Heart right ventricle (tissue), 16 donors: ENCODE data around the gene MYCL. TPM values are rescaled to one million over a fixed set of nuclear protein-coding genes. Genes with fewer than 3 reads are reported as not detected.
"Not testable (repeated sequence)": the region's sequence is repeated elsewhere in the genome, so short reads cannot be mapped to it uniquely, and the experiment has no call there.

Experiments used
- ATAC-seq, 8 donors: fragments of 200-7000 bp; cut with Tn5 transposase; one replicate each; pipeline ENCODE4 v1.9.1; 2020; ENCODE audit warnings: mild to moderate bottlenecking in 8 of 8, moderate library complexity in 8 of 8, moderate number of reproducible peaks in 1 of 8
- DNase-seq, 2 donors: peaks; one replicate each; pipeline ENCODE4 v3.0.0-alpha.2; 2020
- H3K27ac ChIP-seq, 10 donors: fragments of 200-600 bp; sonication (generic) in 2 of 10; one replicate each; pipeline versions ENCODE4 v1.5.0 to v1.8.0; 2020 to 2022; ENCODE audit warnings: mild to moderate bottlenecking in 3 of 10
- H3K27me3 ChIP-seq, 7 donors: fragments of 200-600 bp; one replicate each; pipeline ENCODE4 v1.8.0; 2021 to 2022; ENCODE audit warnings: mild to moderate bottlenecking in 2 of 7
- H3K36me3 ChIP-seq, 9 donors: fragments of 200-600 bp; sonication (generic) in 1 of 9; one replicate each; pipeline versions ENCODE4 v1.5.0 to v1.8.0; 2020 to 2022; ENCODE audit warnings: mild to moderate bottlenecking in 2 of 9
- H3K4me1 ChIP-seq, 9 donors: fragments of 200-600 bp; sonication (generic) in 1 of 9; one replicate each; pipeline versions ENCODE4 v1.5.0 to v1.8.0; 2020 to 2022; ENCODE audit warnings: mild to moderate bottlenecking in 4 of 9
- H3K4me3 ChIP-seq, 10 donors: fragments of 200-600 bp; sonication (generic) in 2 of 10; one replicate each; pipeline versions ENCODE4 v1.5.0 to v1.8.0; 2020 to 2022; ENCODE audit warnings: mild to moderate bottlenecking in 7 of 10, moderate library complexity in 2 of 10
- H3K9me3 ChIP-seq, 11 donors: fragments of 200-600 bp in 10 of 11; sonication (generic) in 2 of 11; one replicate each; pipeline versions ENCODE4 v1.5.0 to v1.8.0; 2013 to 2022; ENCODE audit warnings: mild to moderate bottlenecking in 2 of 11, control low read depth in 1 of 11, moderate library complexity in 1 of 11
- WGBS, 2 donors: extraction: QIAGEN DNeasy Blood & Tissue Kit; methylation state at CpG; one replicate each; pipeline ENCODE4 v1.1.7; 2013; ENCODE audit warnings: inconsistent platforms in 1 of 2; 5-methylcytosine and 5-hydroxymethylcytosine counted together
- intact Hi-C, 10 donors: fragments of 100-400 bp; cut with DNase I; formaldehyde crosslinking; loops; one replicate each; pipeline versions ENCODE4 v1.11.1 to v1.14.2; 2022
- polyA plus RNA-seq, 2 donors: library from polyadenylated mRNA; stranded (reverse); fragments of 200-250 nt; gene quantifications; one replicate each; pipeline ENCODE4 v1.2.3, GENCODE V29; 2013
- total RNA-seq, 10 donors: library from RNA; stranded (reverse); fragmentation: NEBNext Ultra II Directional in 3 of 10; extraction: Animal tissue kit (Norgen Biotek cat#: 25700) in 3 of 10; gene quantifications; one replicate each; pipeline versions ENCODE4 v1.2.1 to v1.2.4, GENCODE V29; 2021 to 2023
- TF ChIP-seq, protein P1 (sequence below), 9 donors: fragments of 200-600 bp; sonication (generic) in 2 of 9; IDR thresholded peaks; one replicate each; pipeline versions ENCODE4 v1.5.0 to v1.8.0; 2021 to 2022; ENCODE audit warnings: antibody characterized with exemption in 9 of 9, mild to moderate bottlenecking in 5 of 9, moderate library complexity in 1 of 9
- donor health status: Arrhythmogenic right ventricular cardiomyopathy.
- donor health status: ischemic (EF 13 %, LVEDD 7.1; RV severe dilation, severe dysfunction).
- donor health status: healthy with polysubstance abuse.
- donor health status: DM: no; HTN: yes; CAD: no.
- donor health status: DM: no; HTN: no; CAD: no.
- donor health status: ischemic (EF 25% LVEDD 6.9; RV normal size, moderate dysfunction).
- donor health status: ischemic (EF 25% LVEDD 5.7; RV mildly dilated, moderate dysfunction).
- donor health status: healthy.
- donor health status: DM: yes; HTN: yes; CAD: no.
- donor health status: Ischemic cardiomyopathy.
- donor health status: ischemic (EF 35%, LVEDD 5.7; RV mildly dilated, moderate dysfunction).
- donor health status: nonischemic (EF 11% LVEDD 7.7; RV severe dilation, severe dysfunction).
- donor health status: DM: yes; HTN: yes; CAD: no.
- donor health status: PGD.
- donor health status: ischemic (EF 29% LVEDD 5.4; RV normal size, mild dysfunction).
- donor health status: nonischemic (EF 23%, LVEDD 6.1; RV moderate dilation, normal function).

MYCL gene
- total and polyA plus RNA-seq, 12 donors: 0.07 to 2.5 (median 0.55) TPM

DNA sequence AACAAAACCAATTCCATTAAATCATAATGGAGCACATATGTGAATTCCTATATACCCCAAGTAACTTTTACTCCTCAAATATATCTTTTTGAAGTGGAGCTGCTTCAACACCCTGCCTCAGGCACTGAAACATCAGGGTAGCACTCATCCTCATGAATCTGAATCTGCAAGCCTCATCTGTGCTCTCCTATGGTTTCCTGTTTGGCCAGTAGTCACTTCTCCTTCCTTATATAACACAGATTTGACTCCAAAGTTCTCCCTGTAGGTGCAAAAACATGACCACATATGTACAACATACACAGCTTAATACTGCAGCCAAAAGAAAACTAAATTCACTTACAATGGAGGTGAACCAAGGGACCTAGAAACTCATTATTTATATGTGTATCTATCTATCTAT, 25.6 kb downstream of the MYCL start:
- TF ChIP-seq, protein P1, sequence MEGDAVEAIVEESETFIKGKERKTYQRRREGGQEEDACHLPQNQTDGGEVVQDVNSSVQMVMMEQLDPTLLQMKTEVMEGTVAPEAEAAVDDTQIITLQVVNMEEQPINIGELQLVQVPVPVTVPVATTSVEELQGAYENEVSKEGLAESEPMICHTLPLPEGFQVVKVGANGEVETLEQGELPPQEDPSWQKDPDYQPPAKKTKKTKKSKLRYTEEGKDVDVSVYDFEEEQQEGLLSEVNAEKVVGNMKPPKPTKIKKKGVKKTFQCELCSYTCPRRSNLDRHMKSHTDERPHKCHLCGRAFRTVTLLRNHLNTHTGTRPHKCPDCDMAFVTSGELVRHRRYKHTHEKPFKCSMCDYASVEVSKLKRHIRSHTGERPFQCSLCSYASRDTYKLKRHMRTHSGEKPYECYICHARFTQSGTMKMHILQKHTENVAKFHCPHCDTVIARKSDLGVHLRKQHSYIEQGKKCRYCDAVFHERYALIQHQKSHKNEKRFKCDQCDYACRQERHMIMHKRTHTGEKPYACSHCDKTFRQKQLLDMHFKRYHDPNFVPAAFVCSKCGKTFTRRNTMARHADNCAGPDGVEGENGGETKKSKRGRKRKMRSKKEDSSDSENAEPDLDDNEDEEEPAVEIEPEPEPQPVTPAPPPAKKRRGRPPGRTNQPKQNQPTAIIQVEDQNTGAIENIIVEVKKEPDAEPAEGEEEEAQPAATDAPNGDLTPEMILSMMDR (IDR thresholded peaks at IDR 0.05): no peak
- H3K4me3 ChIP-seq: no peak overlapping the region
- peak overlapping the region in 1 of 10 donors; percentile 26 for H3K27ac ChIP-seq
- no peaks in the 10 kb centered on the region for H3K9me3 ChIP-seq
- H3K4me1 ChIP-seq: peaks cover 0 to 56% (median 31%) of the 10 kb centered on the region in 9 donors
- no peaks in the 10 kb centered on the region for H3K27me3 ChIP-seq
- intact Hi-C loops: no loop called here
- DNase-seq: no peak
- ATAC-seq: peak in 1 of 8 donors; percentile 58
- peaks cover 0 to 8% (median 0%) of the 10 kb centered on the region in 9 donors for H3K36me3 ChIP-seq

DNA sequence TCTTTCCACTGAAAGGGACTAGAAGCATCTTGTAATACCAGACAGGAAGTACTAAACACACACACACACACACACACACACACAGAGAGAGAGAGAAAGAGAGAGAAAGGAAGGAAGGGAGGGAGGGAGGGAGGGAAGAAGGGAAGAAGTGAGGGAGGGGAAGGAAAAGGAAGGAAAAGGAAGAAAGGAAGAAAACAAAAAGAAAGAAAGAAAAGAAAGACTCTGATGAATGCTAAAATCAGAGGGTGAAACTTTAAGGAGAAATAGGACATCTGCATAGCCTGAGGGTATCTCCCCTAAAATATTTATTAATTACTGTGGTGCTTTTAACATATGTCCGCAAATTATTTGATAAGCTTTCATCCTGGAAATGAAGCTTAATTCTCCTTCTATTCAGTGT, 29.0 kb downstream of the MYCL start:
- no peaks in the 10 kb centered on the region for H3K9me3 ChIP-seq
- no peak overlapping the region for H3K27ac ChIP-seq
- DNase-seq (no peak), ATAC-seq (no peak)
- no peak overlapping the region for H3K4me3 ChIP-seq
- peaks cover 0 to 38% (median 14%) of the 10 kb centered on the region in 9 donors for H3K4me1 ChIP-seq
- 94 to 96% methylated on average over 1 of the region's 1 CpG for WGBS, 2 donors
- no peaks in the 10 kb centered on the region for H3K27me3 ChIP-seq
- TF ChIP-seq, protein P1 (IDR thresholded peaks at IDR 0.05): no peak
- intact Hi-C loops: no loop called here
- H3K36me3 ChIP-seq: peaks cover 0 to 9% (median 0%) of the 10 kb centered on the region in 9 donors

DNA sequence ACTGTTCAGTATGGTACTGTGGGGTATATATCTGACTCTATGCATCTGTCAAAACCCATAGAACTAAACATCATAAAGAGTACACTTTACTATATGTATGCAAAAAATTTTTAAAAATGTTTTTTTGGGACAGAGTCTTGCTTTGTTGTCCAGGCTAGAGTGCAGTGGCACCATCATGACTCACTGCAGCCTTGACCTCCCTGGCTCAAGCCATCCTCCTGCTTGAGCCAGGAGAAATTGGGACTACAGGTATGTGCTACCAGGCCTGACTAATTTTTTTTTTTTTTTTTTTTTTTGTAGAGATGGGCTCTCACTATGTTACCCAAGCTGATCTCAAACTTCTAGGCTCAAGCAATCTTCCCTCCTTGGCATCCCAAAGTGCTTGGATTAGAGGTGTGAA, 29.9 kb downstream of the MYCL start:
- DNase-seq (no peak), ATAC-seq (no peak)
- Histone ChIP-seq H3K27me3 (no peaks in the 10 kb centered on the region), H3K27ac (no peak overlapping the region), H3K36me3 (peaks cover 0 to 9% (median 0%) of the 10 kb centered on the region in 9 donors), H3K4me3 (no peak overlapping the region), H3K9me3 (no peaks in the 10 kb centered on the region), H3K4me1 (peaks cover 0 to 29% (median 8%) of the 10 kb centered on the region in 9 donors)
- intact Hi-C loops: no loop called here
- TF ChIP-seq, protein P1 (IDR thresholded peaks at IDR 0.05): no peak

DNA sequence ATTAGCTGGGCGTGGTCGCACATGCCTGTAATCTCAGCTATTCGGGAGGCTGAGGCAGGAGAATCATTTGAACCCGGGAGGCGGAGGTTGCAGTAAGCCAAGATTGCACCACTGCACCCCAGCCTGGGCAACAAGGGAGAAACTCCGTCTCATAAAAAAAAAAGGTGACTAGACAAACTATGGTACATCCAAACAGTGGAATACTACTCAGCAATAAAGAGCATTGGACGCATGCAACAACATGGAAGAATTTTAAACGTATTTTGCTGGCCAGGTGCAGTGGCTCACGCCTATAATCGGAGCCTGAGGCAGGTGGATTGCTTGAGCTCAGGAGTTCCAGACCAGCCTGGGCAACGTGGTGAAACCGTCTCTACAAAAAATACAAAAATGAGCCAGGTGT, 30.7 kb downstream of the MYCL start:
- H3K9me3 ChIP-seq, intact Hi-C loops, H3K27me3 ChIP-seq, H3K4me3 ChIP-seq, DNase-seq, H3K36me3 ChIP-seq, H3K27ac ChIP-seq, ATAC-seq: not testable (repeated sequence)
- WGBS, 2 donors: 98% methylated on average over 12 of the region's 12 CpGs
- peaks cover 0 to 21% (median 8%) of the 10 kb centered on the region in 9 donors for H3K4me1 ChIP-seq

DNA sequence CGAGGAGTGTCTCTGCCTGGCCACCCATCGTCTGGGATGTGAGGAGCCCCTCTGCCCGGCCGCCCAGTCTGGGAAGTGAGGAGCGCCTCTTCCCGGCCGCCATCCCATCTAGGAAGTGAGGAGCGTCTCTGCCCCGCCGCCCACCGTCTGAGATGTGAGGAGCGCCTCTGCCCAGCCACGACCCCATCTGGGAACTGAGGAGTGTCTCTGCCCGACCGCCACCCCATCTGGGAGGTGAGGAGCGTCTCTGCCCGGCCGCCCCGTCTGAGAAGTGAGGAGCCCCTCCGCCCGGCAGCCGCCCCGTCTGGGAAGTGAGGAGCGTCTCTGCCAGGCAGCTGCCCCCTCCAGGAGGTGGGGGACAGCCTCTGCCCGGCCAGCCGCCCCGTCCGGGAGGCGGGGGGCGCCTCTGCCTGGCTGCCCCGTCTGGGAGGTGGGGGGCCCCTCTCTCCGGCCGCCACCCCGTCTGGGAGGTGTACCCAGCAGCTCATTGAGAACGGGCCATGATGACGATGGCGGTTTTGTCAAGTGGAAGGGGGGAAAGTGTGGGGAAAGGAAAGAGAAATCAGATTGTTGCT, 32.1 kb downstream of the MYCL start:
- H3K27me3 ChIP-seq, H3K9me3 ChIP-seq, intact Hi-C loops, H3K36me3 ChIP-seq, DNase-seq, ATAC-seq, H3K27ac ChIP-seq, H3K4me3 ChIP-seq: not testable (repeated sequence)
- peaks cover 0 to 17% (median 0%) of the 10 kb centered on the region in 9 donors for H3K4me1 ChIP-seq
- WGBS, 2 donors: 97% methylated on average over 32 to 35 of the region's 37 CpGs
